HG03025 (cell line): ENCODE results near the gene PRPS1L1.

ENCODE experiments used
- ATAC-seq: cut with Tn5 transposase; IDR thresholded peaks from one replicate; pipeline ENCODE4 v1.9.1; 2021; ENCODE audit warnings: mild to moderate bottlenecking, moderate library complexity; ENCODE audit not compliant: unreplicated experiment, low FRiP score

Gene PRPS1L1

GRCh38 chr7:18027628-18028027, at the start of gene PRPS1L1:
PRPS1L1 (minus strand) TSS chr7:18027846.
- ATAC-seq, result no peak

- ATAC-seq, result no peak
These were observed 48.8 kb upstream of the PRPS1L1 start for GRCh38 chr7:18076461-18076860.

GRCh38 chr7:18068745-18069144, 41.1 kb upstream of the PRPS1L1 start:
- no peak for ATAC-seq

GRCh38 chr7:18064242-18064838, 36.7 kb upstream of the PRPS1L1 start:
- peak; percentile 68 for ATAC-seq

GRCh38 chr7:18063149-18063901, 35.7 kb upstream of the PRPS1L1 start:
- ATAC-seq, result no peak

GRCh38 chr7:18059171-18059570, 31.5 kb upstream of the PRPS1L1 start:
- no peak for ATAC-seq

GRCh38 chr7:18053941-18054340, 26.3 kb upstream of the PRPS1L1 start:
- no peak for ATAC-seq

- no peak for ATAC-seq
These were observed 25.7 kb upstream of the PRPS1L1 start for GRCh38 chr7:18053177-18053928.

GRCh38 chr7:18049262-18049661, 21.6 kb upstream of the PRPS1L1 start:
- no peak for ATAC-seq

GRCh38 chr7:18046601-18047000, 19.0 kb upstream of the PRPS1L1 start:
- no peak for ATAC-seq

GRCh38 chr7:18045171-18045570, 17.5 kb upstream of the PRPS1L1 start:
- ATAC-seq, result no peak

GRCh38 chr7:18041191-18041590, 13.5 kb upstream of the PRPS1L1 start:
- ATAC-seq, result no peak

- ATAC-seq, result no peak
These were observed 12.6 kb upstream of the PRPS1L1 start for GRCh38 chr7:18040196-18040595.

GRCh38 chr7:18038382-18038781, 10.7 kb upstream of the PRPS1L1 start:
- ATAC-seq, result no peak

- ATAC-seq, result no peak
These were observed 10.0 kb upstream of the PRPS1L1 start for GRCh38 chr7:18037609-18038008.

GRCh38 chr7:18036783-18037182, 9.1 kb upstream of the PRPS1L1 start:
- ATAC-seq, result no peak

GRCh38 chr7:18030758-18031157, 3.1 kb upstream of the PRPS1L1 start:
- ATAC-seq, result no peak

- ATAC-seq, result no peak
These were observed 7.4 kb downstream of the PRPS1L1 start for GRCh38 chr7:18020138-18020715.

GRCh38 chr7:18019555-18019954, 8.1 kb downstream of the PRPS1L1 start:
- ATAC-seq, result no peak

GRCh38 chr7:18018296-18019215, 9.1 kb downstream of the PRPS1L1 start:
- ATAC-seq, result no peak
